H9 (cell line): ENCODE results near the gene UFSP2. TPM values are rescaled to one million over a fixed set of nuclear protein-coding genes. Genes with fewer than 3 reads are reported as not detected.

Source experiments
- DNase-seq: peaks from one replicate; pipeline ENCODE4 v3.0.0-alpha.2; 2017
- H2AFZ ChIP-seq: one replicate; pipeline ENCODE4 v1.6.1; 2013; ENCODE audit warnings: mild to moderate bottlenecking, low read length, control low read depth, moderate library complexity
- H2AK5ac ChIP-seq: 2 replicates; pipeline ENCODE4 v1.6.1; 2013; ENCODE audit warnings: low read length, control low read depth, mixed read lengths; ENCODE audit not compliant: insufficient read length
- H2BK120ac ChIP-seq: one replicate; pipeline ENCODE4 v1.6.1; 2013; ENCODE audit warnings: low read depth, mild to moderate bottlenecking, low read length, control low read depth, inconsistent platforms; ENCODE audit not compliant: poor library complexity, severe bottlenecking
- H2BK12ac ChIP-seq: 2 replicates; pipeline ENCODE4 v1.6.1; 2013; ENCODE audit warnings: low read length, control low read depth, mixed read lengths, low read depth; ENCODE audit not compliant: insufficient read length
- H2BK15ac ChIP-seq: 2 replicates; pipeline ENCODE4 v1.6.1; 2013; ENCODE audit warnings: low read depth, low read length, control low read depth
- H2BK20ac ChIP-seq: one replicate; pipeline ENCODE4 v1.6.1; 2013; ENCODE audit warnings: low read depth, mild to moderate bottlenecking, low read length, control low read depth, inconsistent platforms; ENCODE audit not compliant: poor library complexity, severe bottlenecking
- H2BK5ac ChIP-seq: 2 replicates; pipeline ENCODE4 v1.6.1; 2013; ENCODE audit warnings: low read length, control low read depth, mixed read lengths; ENCODE audit not compliant: insufficient read length
- H3K14ac ChIP-seq: 2 replicates; pipeline ENCODE4 v1.6.1; 2013; ENCODE audit warnings: low read length, control low read depth; ENCODE audit not compliant: insufficient read depth
- H3K18ac ChIP-seq: 2 replicates; pipeline ENCODE4 v1.6.1; 2013; ENCODE audit warnings: low read depth, mild to moderate bottlenecking, mixed read lengths, low read length, control low read depth; ENCODE audit not compliant: insufficient read length
- H3K23ac ChIP-seq: 2 replicates; pipeline ENCODE4 v1.6.1; 2013; ENCODE audit warnings: low read length, control low read depth, mixed read lengths, low read depth; ENCODE audit not compliant: insufficient read length
- H3K23me2 ChIP-seq: 2 replicates; pipeline ENCODE4 v1.6.1; 2013; ENCODE audit warnings: low read depth, mild to moderate bottlenecking, mixed read lengths, low read length, control low read depth; ENCODE audit not compliant: insufficient read length, poor library complexity, severe bottlenecking
- H3K27ac ChIP-seq: 2 replicates; pipeline ENCODE4 v1.5.1; 2013; ENCODE audit warnings: low read length, control low read depth, mixed read lengths, low read depth; ENCODE audit not compliant: insufficient read length
- H3K27me3 ChIP-seq: 2 replicates; pipeline ENCODE4 v1.6.1; 2013; ENCODE audit warnings: low read length, control low read depth, inconsistent platforms; ENCODE audit not compliant: insufficient read depth
- H3K4ac ChIP-seq: 2 replicates; pipeline ENCODE4 v1.6.1; 2013; ENCODE audit warnings: low read depth, mild to moderate bottlenecking, control low read depth, inconsistent platforms, low read length, moderate library complexity
- H3K4me1 ChIP-seq: 2 replicates; pipeline ENCODE4 v1.6.1; 2013; ENCODE audit warnings: low read length, control low read depth, inconsistent platforms; ENCODE audit not compliant: insufficient read depth
- H3K4me2 ChIP-seq: 2 replicates; pipeline ENCODE4 v1.6.1; 2013; ENCODE audit warnings: low read length, control low read depth, mixed read lengths; ENCODE audit not compliant: insufficient read length, insufficient read depth
- H3K56ac ChIP-seq: 2 replicates; pipeline ENCODE4 v1.6.1; 2013; ENCODE audit warnings: low read depth, mild to moderate bottlenecking, mixed read lengths, low read length, control low read depth; ENCODE audit not compliant: insufficient read length
- H3K79me1 ChIP-seq: 2 replicates; pipeline ENCODE4 v1.6.1; 2013; ENCODE audit warnings: low read depth, mild to moderate bottlenecking, moderate library complexity, low read length, control low read depth, inconsistent platforms; ENCODE audit not compliant: insufficient read depth, poor library complexity, severe bottlenecking
- H3K79me2 ChIP-seq: 2 replicates; pipeline ENCODE4 v1.6.1; 2013; ENCODE audit warnings: low read length, control low read depth, inconsistent platforms; ENCODE audit not compliant: insufficient read depth
- H3K9ac ChIP-seq: 2 replicates; pipeline ENCODE4 v1.6.1; 2013; ENCODE audit warnings: low read length, control low read depth, mixed read lengths; ENCODE audit not compliant: insufficient read length; ENCODE audit errors: extremely low read depth
- H3K9me3 ChIP-seq: one replicate; pipeline ENCODE4 v1.6.1; 2013; ENCODE audit warnings: low read depth, low read length, inconsistent platforms; ENCODE audit not compliant: control insufficient read depth
- H3T11ph ChIP-seq: one replicate; pipeline ENCODE4 v1.6.1; 2013; ENCODE audit warnings: mild to moderate bottlenecking, low read length, control low read depth, inconsistent platforms
- H4K20me1 ChIP-seq: one replicate; pipeline ENCODE4 v1.6.1; 2013; ENCODE audit not compliant: control insufficient read depth, insufficient read length, insufficient read depth
- H4K5ac ChIP-seq: 2 replicates; pipeline ENCODE4 v1.6.1; 2013; ENCODE audit warnings: low read depth, mild to moderate bottlenecking, mixed read lengths, low read length, control low read depth; ENCODE audit not compliant: insufficient read length
- H4K8ac ChIP-seq: replicated peaks from 2 replicates; pipeline ENCODE4 v1.6.1; 2013; ENCODE audit warnings: low read length, control low read depth, mixed read lengths, low read depth; ENCODE audit not compliant: insufficient read length
- H4K91ac ChIP-seq: 2 replicates; pipeline ENCODE4 v1.6.1; 2013; ENCODE audit warnings: low read depth, mild to moderate bottlenecking, moderate library complexity, mixed read lengths, low read length, control low read depth; ENCODE audit not compliant: insufficient read length
- H3K27ac Mint-ChIP-seq, 3 experiments: 2 replicates in 2 of 3; 3 replicates in 1 of 3; pipeline ENCODE4 v1.8.0; 2020 to 2021; ENCODE audit warnings: mixed read lengths in 3 of 3, mild to moderate bottlenecking in 1 of 3, moderate library complexity in 1 of 3
- H3K27me3 Mint-ChIP-seq: 2 replicates; pipeline ENCODE4 v1.8.0; 2021; ENCODE audit warnings: low read depth, mild to moderate bottlenecking, moderate library complexity, mixed read lengths
- H3K36me3 Mint-ChIP-seq, 3 experiments: 2 replicates in 2 of 3; 3 replicates in 1 of 3; pipeline ENCODE4 v1.8.0; 2020 to 2021; ENCODE audit warnings: low read depth in 3 of 3, mixed read lengths in 3 of 3; ENCODE audit not compliant: insufficient read depth in 1 of 3
- H3K4me1 Mint-ChIP-seq, 2 experiments: 2 replicates each; pipeline ENCODE4 v1.8.0; 2020; ENCODE audit warnings: mixed read lengths in 2 of 2
- H3K4me3 Mint-ChIP-seq, 2 experiments: 2 replicates in 1 of 2; 3 replicates in 1 of 2; pipeline ENCODE4 v1.8.0; 2020 to 2021; ENCODE audit warnings: mild to moderate bottlenecking in 2 of 2, mixed read lengths in 2 of 2, moderate library complexity in 1 of 2
- H3K9me3 Mint-ChIP-seq, 2 experiments: 2 replicates in 1 of 2; 3 replicates in 1 of 2; pipeline ENCODE4 v1.8.0; 2020; ENCODE audit warnings: mild to moderate bottlenecking in 2 of 2, mixed read lengths in 2 of 2, moderate library complexity in 1 of 2
- WGBS: extraction: QIAGEN DNeasy Blood & Tissue Kit; methylation state at CpG from one replicate; pipeline ENCODE4 v1.1.7; 2013; ENCODE audit warnings: missing lambda C conversion rate, low lambda C conversion rate, mixed read lengths; ENCODE audit not compliant: insufficient read length; ENCODE audit errors: extremely low coverage; 5-methylcytosine and 5-hydroxymethylcytosine counted together
- total RNA-seq: library from RNA; stranded (reverse); gene quantifications from 2 replicates; pipeline ENCODE4 v1.2.1, GENCODE V29; 2021
- TF ChIP-seq, protein P1 (sequence below): fragments of 200-600 bp; sonication (generic); conservative IDR thresholded peaks from 3 replicates; pipeline ENCODE4 v1.8.0; 2021; ENCODE audit warnings: antibody characterized with exemption, mild to moderate bottlenecking

The UFSP2 gene
- total RNA-seq, 1 experiment from 2014 or later = 41.1 TPM

DNA sequence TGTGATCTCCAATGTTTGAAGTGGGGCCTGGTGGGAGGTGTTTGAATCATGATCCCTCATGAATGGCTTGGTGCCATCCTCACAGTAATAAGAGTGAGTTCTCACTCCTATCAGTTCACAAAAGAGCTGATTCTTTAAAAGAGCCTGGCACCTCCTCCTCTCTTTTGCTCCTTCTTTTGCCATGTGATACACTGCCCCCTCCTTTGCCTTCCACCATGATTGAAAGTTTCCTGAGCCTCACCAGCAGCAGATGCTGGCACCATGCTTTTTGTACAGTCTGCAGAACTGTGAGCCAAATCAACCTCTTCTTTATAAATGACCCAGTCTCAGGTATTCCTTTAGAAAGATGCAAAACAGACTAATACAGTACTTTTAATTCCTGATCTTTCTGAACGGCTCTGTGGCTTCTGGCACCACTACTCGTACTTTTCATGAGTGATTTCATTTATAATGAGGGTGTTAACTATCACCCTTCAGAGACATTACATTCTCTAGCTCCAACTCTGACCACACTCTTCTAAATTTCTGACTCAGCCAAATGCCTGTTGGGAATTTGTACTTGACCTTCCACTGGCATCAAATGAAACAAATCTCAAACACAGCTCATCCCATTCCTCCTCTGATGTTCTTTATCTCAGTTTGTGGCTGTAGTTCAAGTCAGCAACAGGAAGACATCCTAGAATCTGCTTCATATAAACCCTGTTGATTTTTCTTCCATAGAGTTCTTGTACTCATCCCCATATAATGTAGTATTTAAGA is 4.2 kb downstream of the UFSP2 start:
- H3K4me2 ChIP-seq = no peak overlapping the region
- peaks cover 7 to 9% of the 10 kb centered on the region in 2 experiments for H3K4me1 Mint-ChIP-seq

More for the DNA sequence above, 4.2 kb downstream of the UFSP2 start:
- peaks cover 3 to 34% (median 33%) of the 10 kb centered on the region in 3 experiments; a peak in 5 of 7 replicates for H3K36me3 Mint-ChIP-seq
- Histone ChIP-seq H2BK5ac (no peak overlapping the region), H4K91ac (no peak overlapping the region), H2AFZ (no peak overlapping the region), H2BK15ac (no peak overlapping the region), H3K56ac (no peak overlapping the region), H3K4me1 (no peaks in the 10 kb centered on the region; the same call in 1 of the 2 replicates), H3K18ac (no peak overlapping the region), H3K9me3 (no peaks in the 10 kb centered on the region), H3K23me2 (peaks cover 5% of the 10 kb centered on the region), H4K20me1 (no peaks in the 10 kb centered on the region), H2BK120ac (no peak overlapping the region), H4K8ac (no peak overlapping the region), H3T11ph (no peak overlapping the region), H3K14ac (no peak overlapping the region), H3K27me3 (no peaks in the 10 kb centered on the region), H2BK20ac (no peak overlapping the region), H3K79me1 (peaks cover 2% of the 10 kb centered on the region), H3K4ac (no peak overlapping the region), H2AK5ac (no peak overlapping the region), H2BK12ac (no peak overlapping the region), H3K79me2 (no peaks in the 10 kb centered on the region), H3K27ac (no peak overlapping the region), H4K5ac (no peak overlapping the region), H3K23ac (no peak overlapping the region), H3K9ac (no peak overlapping the region)
- WGBS = no CpG with 5 or more reads among the region's 2 CpGs
- TF ChIP-seq, protein P1, sequence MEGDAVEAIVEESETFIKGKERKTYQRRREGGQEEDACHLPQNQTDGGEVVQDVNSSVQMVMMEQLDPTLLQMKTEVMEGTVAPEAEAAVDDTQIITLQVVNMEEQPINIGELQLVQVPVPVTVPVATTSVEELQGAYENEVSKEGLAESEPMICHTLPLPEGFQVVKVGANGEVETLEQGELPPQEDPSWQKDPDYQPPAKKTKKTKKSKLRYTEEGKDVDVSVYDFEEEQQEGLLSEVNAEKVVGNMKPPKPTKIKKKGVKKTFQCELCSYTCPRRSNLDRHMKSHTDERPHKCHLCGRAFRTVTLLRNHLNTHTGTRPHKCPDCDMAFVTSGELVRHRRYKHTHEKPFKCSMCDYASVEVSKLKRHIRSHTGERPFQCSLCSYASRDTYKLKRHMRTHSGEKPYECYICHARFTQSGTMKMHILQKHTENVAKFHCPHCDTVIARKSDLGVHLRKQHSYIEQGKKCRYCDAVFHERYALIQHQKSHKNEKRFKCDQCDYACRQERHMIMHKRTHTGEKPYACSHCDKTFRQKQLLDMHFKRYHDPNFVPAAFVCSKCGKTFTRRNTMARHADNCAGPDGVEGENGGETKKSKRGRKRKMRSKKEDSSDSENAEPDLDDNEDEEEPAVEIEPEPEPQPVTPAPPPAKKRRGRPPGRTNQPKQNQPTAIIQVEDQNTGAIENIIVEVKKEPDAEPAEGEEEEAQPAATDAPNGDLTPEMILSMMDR = no peak
- no peaks in the 10 kb centered on the region; a peak in 1 of 5 replicates for H3K9me3 Mint-ChIP-seq
- no peaks in the 10 kb centered on the region for H3K27me3 Mint-ChIP-seq
- peak overlapping the region in 1 of 3 experiments; percentile 35; a peak in 1 of 7 replicates for H3K27ac Mint-ChIP-seq
- no peak for DNase-seq
- H3K4me3 Mint-ChIP-seq = no peak overlapping the region
